OCI-LY1 (cell line): ENCODE results near the gene MORN3.

Source experiments
- H2AFZ ChIP-seq: fragments of 200-600 bp; sonication (generic), shearing (Covaris generic); 2 replicates; pipeline ENCODE4 v1.6.0; 2014; ENCODE audit warnings: antibody characterized with exemption, mild to moderate bottlenecking, low read length
- H3F3A ChIP-seq: fragments of 200-600 bp; sonication (generic), shearing (Covaris generic); 2 replicates; pipeline ENCODE4 v1.6.0; 2014; ENCODE audit warnings: mild to moderate bottlenecking, antibody characterized with exemption, low read length, moderate library complexity; ENCODE audit not compliant: insufficient read depth
- H3K27ac ChIP-seq: fragments of 200-600 bp; sonication (generic); 2 replicates; pipeline ENCODE4 v1.5.1; 2014; ENCODE audit warnings: low read length, mixed run types, mild to moderate bottlenecking, low read depth; ENCODE audit not compliant: poor library complexity, severe bottlenecking
- H3K27me3 ChIP-seq: fragments of 200-600 bp; sonication (generic); 2 replicates; pipeline ENCODE4 v1.6.0; 2014; ENCODE audit warnings: antibody characterized with exemption, mild to moderate bottlenecking, low read length, moderate library complexity; ENCODE audit not compliant: insufficient read depth
- H3K36me3 ChIP-seq: fragments of 200-600 bp; sonication (generic); 2 replicates; pipeline ENCODE4 v1.6.1; 2014; ENCODE audit warnings: mild to moderate bottlenecking, antibody characterized with exemption, low read length, moderate library complexity, mixed read lengths; ENCODE audit not compliant: insufficient read depth
- H3K4me1 ChIP-seq: fragments of 200-600 bp; sonication (generic); 2 replicates; pipeline ENCODE4 v1.5.1; 2014; ENCODE audit warnings: mild to moderate bottlenecking, low read length, moderate library complexity; ENCODE audit not compliant: insufficient read depth, severe bottlenecking
- H3K4me2 ChIP-seq: fragments of 200-600 bp; sonication (generic), shearing (Covaris generic); 2 replicates; pipeline ENCODE4 v1.6.1; 2014; ENCODE audit warnings: low read length
- H3K4me3 ChIP-seq: fragments of 200-600 bp; sonication (generic); 2 replicates; pipeline ENCODE4 v1.5.1; 2014; ENCODE audit warnings: low read length, low read depth, mild to moderate bottlenecking, mixed read lengths; ENCODE audit not compliant: poor library complexity, severe bottlenecking
- H3K79me2 ChIP-seq: fragments of 200-600 bp; shearing (Covaris generic); 2 replicates; pipeline ENCODE4 v1.6.1; 2016; ENCODE audit warnings: mixed run types, low read length, mixed read lengths; ENCODE audit not compliant: insufficient read depth
- H3K9ac ChIP-seq: fragments of 200-600 bp; sonication (generic), shearing (Covaris generic); 2 replicates; pipeline ENCODE4 v1.6.1; 2014; ENCODE audit warnings: mild to moderate bottlenecking, low read length, mixed read lengths
- H3K9me2 ChIP-seq: fragments of 200-600 bp; sonication (generic), shearing (Covaris generic); 2 replicates; pipeline ENCODE4 v1.6.1; 2014; ENCODE audit warnings: low read depth, mild to moderate bottlenecking, low read length, mixed read lengths
- H3K9me3 ChIP-seq: fragments of 200-600 bp; shearing (Covaris generic); 2 replicates; pipeline ENCODE4 v1.6.1; 2014; ENCODE audit warnings: low read length, mixed read lengths
- H4K20me1 ChIP-seq: fragments of 200-600 bp; sonication (generic), shearing (Covaris generic); 2 replicates; pipeline ENCODE4 v1.6.0; 2016; ENCODE audit warnings: mild to moderate bottlenecking, low read length; ENCODE audit not compliant: insufficient read depth
- CTCF ChIP-seq: fragments of 200-600 bp; sonication (generic), shearing (Covaris generic); IDR thresholded peaks from 2 replicates; pipeline ENCODE4 v1.5.1; 2017; ENCODE audit warnings: mild to moderate bottlenecking, antibody characterized with exemption, low read length, moderate library complexity, mixed read lengths
- EZH2 ChIP-seq: fragments of 200-600 bp; sonication (generic), shearing (Covaris generic); IDR thresholded peaks from 2 replicates; pipeline ENCODE4 v1.8.0; 2017; ENCODE audit warnings: borderline replicate concordance, mixed run types, mild to moderate bottlenecking, antibody characterized with exemption, low read length, moderate library complexity, mixed read lengths

Gene MORN3

GRCh38 chr12:121649322-121649721 lies 20.1 kb downstream of the MORN3 start:
- no peak overlapping the region for H2AFZ ChIP-seq
- H3K9me2 ChIP-seq = no peaks in the 10 kb centered on the region
- H3F3A ChIP-seq = no peaks in the 10 kb centered on the region
- no peaks in the 10 kb centered on the region for H3K9me3 ChIP-seq
- no peaks in the 10 kb centered on the region for H3K27me3 ChIP-seq
- no peak for TF ChIP-seq CTCF
- no peak for TF ChIP-seq EZH2
- no peaks in the 10 kb centered on the region for H3K36me3 ChIP-seq
- no peaks in the 10 kb centered on the region for H4K20me1 ChIP-seq
- no peak overlapping the region for H3K27ac ChIP-seq
- no peaks in the 10 kb centered on the region for H3K79me2 ChIP-seq
- no peak overlapping the region for H3K9ac ChIP-seq
- H3K4me3 ChIP-seq = no peak overlapping the region
- H3K4me1 ChIP-seq = no peaks in the 10 kb centered on the region
- H3K4me2 ChIP-seq = no peak overlapping the region

GRCh38 chr12:121648458-121649028 lies 20.9 kb downstream of the MORN3 start:
- Histone ChIP-seq H3K27me3 (no peaks in the 10 kb centered on the region), H3K36me3 (no peaks in the 10 kb centered on the region), H3K9me3 (no peaks in the 10 kb centered on the region), H3K4me3 (no peak overlapping the region), H2AFZ (no peak overlapping the region), H3K79me2 (no peaks in the 10 kb centered on the region), H3F3A (no peaks in the 10 kb centered on the region), H3K9ac (no peak overlapping the region), H3K9me2 (no peaks in the 10 kb centered on the region), H4K20me1 (no peaks in the 10 kb centered on the region), H3K4me2 (no peak overlapping the region), H3K4me1 (no peaks in the 10 kb centered on the region), H3K27ac (no peak overlapping the region)
- TF ChIP-seq EZH2 (no peak), CTCF (no peak)

- Histone ChIP-seq H3K79me2 (peaks cover 4% of the 10 kb centered on the region; the same call in 1 of the 2 replicates), H3K4me1 (peaks cover 16% of the 10 kb centered on the region), H3K9me2 (no peaks in the 10 kb centered on the region), H3K4me3 (no peak overlapping the region), H3K9me3 (no peaks in the 10 kb centered on the region), H3K36me3 (peaks cover 7% of the 10 kb centered on the region), H3K4me2 (no peak overlapping the region), H2AFZ (no peak overlapping the region), H3K27ac (no peak overlapping the region), H3F3A (no peaks in the 10 kb centered on the region), H3K27me3 (no peaks in the 10 kb centered on the region), H3K9ac (no peak overlapping the region), H4K20me1 (no peaks in the 10 kb centered on the region)
- TF ChIP-seq CTCF (no peak), EZH2 (no peak)
Observed at GRCh38 chr12:121641343-121641630, 28.2 kb downstream of the MORN3 start.
